Thyroid gland (tissue), 4 donors: ENCODE results near the gene DHX30.

Experiments
- CTCF ChIP-seq, 6 experiments: fragments of 200-600 bp in 3 of 6; fragments of 450-650 bp in 3 of 6; sonication (generic) in 3 of 6; IDR thresholded peaks; one replicate each; pipeline ENCODE4 v1.5.1; 2016 to 2019; ENCODE audit warnings: antibody characterized with exemption in 6 of 6, mild to moderate bottlenecking in 2 of 6, inconsistent platforms in 1 of 6, moderate library complexity in 1 of 6
- POLR2A ChIP-seq, 2 donors: fragments of 450-650 bp; IDR thresholded peaks; one replicate each; pipeline ENCODE4 v1.6.1; 2017; ENCODE audit warnings: antibody characterized with exemption in 2 of 2, mild to moderate bottlenecking in 2 of 2, moderate library complexity in 1 of 2

- no peak for TF ChIP-seq CTCF (IDR thresholded peaks at IDR 0.05)
- no peak for TF ChIP-seq POLR2A (IDR thresholded peaks at IDR 0.05)
Measured at GRCh38 chr3:47891613-47892005, 88.7 kb downstream of the DHX30 start.
